ENCODE measurements around the gene PTPRG. TPM values are rescaled to one million over a fixed set of nuclear protein-coding genes. Genes with fewer than 3 reads are reported as not detected.
A peak's percentile ranks its signal among the peaks of the same experiment; 100 is the strongest.

PTPRG gene
- total RNA-seq, 1 experiment from 2014 or later: 11.7 TPM

- no peak for TF ChIP-seq EZH2 (IDR thresholded peaks at IDR 0.05; ENCODE audit: borderline replicate concordance, low read depth, low read length, poor library complexity, severe bottlenecking)
- no peak overlapping the region for H3K27ac ChIP-seq (ENCODE audit: low read depth, low read length, poor library complexity, severe bottlenecking)
- H3K27me3 ChIP-seq (replicated peaks; ENCODE audit: insufficient read depth, low read depth, low read length, poor library complexity): no peaks in the 10 kb centered on the region
- H3K9me3 ChIP-seq (ENCODE audit: low read depth, low read length, poor library complexity, severe bottlenecking): no peaks in the 10 kb centered on the region
- H3K36me3 ChIP-seq (ENCODE audit: insufficient read depth, low read length, poor library complexity, severe bottlenecking): no peaks in the 10 kb centered on the region
- POLR2A ChIA-PET (ENCODE audit: low non-redundant PET): no interaction called here
- intact Hi-C loops (cut with micrococcal nuclease; ENCODE audit: unreplicated experiment): no loop called here
- CTCF ChIA-PET: no interaction called here
- H3K4me3 ChIP-seq (ENCODE audit: low read depth, low read length, poor library complexity, severe bottlenecking): no peak overlapping the region
- peaks cover 14% of the 10 kb centered on the region for H3K4me1 ChIP-seq (ENCODE audit: insufficient read depth, low read length, poor library complexity, severe bottlenecking)
- peak; percentile 60 for DNase-seq (ENCODE audit: low spot score)
- BruUV-seq (replicated peaks): no TSS peak
These were observed 76.0 kb downstream of the PTPRG start for GRCh38 chr3:61637088-61638051.

- ChIA-PET POLR2A (ENCODE audit: low non-redundant PET) (no interaction called here), CTCF (no interaction called here)
- no peak overlapping the region for H3K27ac ChIP-seq (ENCODE audit: low read depth, low read length, poor library complexity, severe bottlenecking)
- no peaks in the 10 kb centered on the region for H3K9me3 ChIP-seq (ENCODE audit: low read depth, low read length, poor library complexity, severe bottlenecking)
- H3K36me3 ChIP-seq (ENCODE audit: insufficient read depth, low read length, poor library complexity, severe bottlenecking): no peaks in the 10 kb centered on the region
- no peak overlapping the region for H3K4me3 ChIP-seq (ENCODE audit: low read depth, low read length, poor library complexity, severe bottlenecking)
- TF ChIP-seq EZH2 (IDR thresholded peaks at IDR 0.05; ENCODE audit: borderline replicate concordance, low read depth, low read length, poor library complexity, severe bottlenecking) (no peak), CTCF (conservative IDR thresholded peaks at IDR 0.05; ENCODE audit: low read depth, low read length) (no peak)
- BruUV-seq (replicated peaks): no TSS peak
- no peaks in the 10 kb centered on the region for H3K27me3 ChIP-seq (replicated peaks; ENCODE audit: insufficient read depth, low read depth, low read length, poor library complexity)
- no peak for DNase-seq (ENCODE audit: low spot score)
- peaks cover 14% of the 10 kb centered on the region for H3K4me1 ChIP-seq (ENCODE audit: insufficient read depth, low read length, poor library complexity, severe bottlenecking)
- intact Hi-C loops (cut with micrococcal nuclease; ENCODE audit: unreplicated experiment): no loop called here
These were observed 77.4 kb downstream of the PTPRG start for GRCh38 chr3:61638741-61639140.

GRCh38 chr3:61639991-61640390, 78.6 kb downstream of the PTPRG start:
- Histone ChIP-seq H3K4me1 (ENCODE audit: insufficient read depth, low read length, poor library complexity, severe bottlenecking) (peaks cover 14% of the 10 kb centered on the region), H3K9me3 (ENCODE audit: low read depth, low read length, poor library complexity, severe bottlenecking) (no peaks in the 10 kb centered on the region), H3K4me3 (ENCODE audit: low read depth, low read length, poor library complexity, severe bottlenecking) (no peak overlapping the region), H3K27me3 (replicated peaks; ENCODE audit: insufficient read depth, low read depth, low read length, poor library complexity) (no peaks in the 10 kb centered on the region), H3K27ac (ENCODE audit: low read depth, low read length, poor library complexity, severe bottlenecking) (no peak overlapping the region), H3K36me3 (ENCODE audit: insufficient read depth, low read length, poor library complexity, severe bottlenecking) (no peaks in the 10 kb centered on the region)
- POLR2A ChIA-PET (ENCODE audit: low non-redundant PET): no interaction called here
- intact Hi-C loops (cut with micrococcal nuclease; ENCODE audit: unreplicated experiment): no loop called here
- CTCF ChIA-PET: no interaction called here
- TF ChIP-seq CTCF (conservative IDR thresholded peaks at IDR 0.05; ENCODE audit: low read depth, low read length) (no peak), EZH2 (IDR thresholded peaks at IDR 0.05; ENCODE audit: borderline replicate concordance, low read depth, low read length, poor library complexity, severe bottlenecking) (no peak)
- no peak for DNase-seq (ENCODE audit: low spot score)
- BruUV-seq (replicated peaks): no TSS peak
